Activated CD4-positive, alpha-beta T cell treated with anti-CD3 and anti-CD28 coated beads, Interleukin-2, Interleukin-6, amounts not matched to agents 100 ng/mL and 50 ng/mL, durations not matched to agents 16 hours and 8 hours (primary cell): ENCODE results near the gene COLGALT1.

ENCODE experiments used
- DNase-seq: peaks from one replicate; pipeline ENCODE4 v3.0.0-alpha.2; 2020

Gene COLGALT1

GRCh38 chr19:17602217-17602616 lies 46.8 kb downstream of the COLGALT1 start:
- no peak for DNase-seq

GRCh38 chr19:17602872-17603510 lies 47.5 kb downstream of the COLGALT1 start:
- no peak for DNase-seq

- DNase-seq, result no peak
These were observed 49.0 kb downstream of the COLGALT1 start for GRCh38 chr19:17604372-17605025.

GRCh38 chr19:17605117-17605516 lies 49.7 kb downstream of the COLGALT1 start:
- no peak for DNase-seq

GRCh38 chr19:17605761-17606589 lies 50.5 kb downstream of the COLGALT1 start:
- DNase-seq, result peak; percentile 82

GRCh38 chr19:17606590-17607185 lies 51.2 kb downstream of the COLGALT1 start:
- DNase-seq, result no peak

- no peak for DNase-seq
These were observed 52.5 kb downstream of the COLGALT1 start for GRCh38 chr19:17607936-17608335.

GRCh38 chr19:17610384-17610783 lies 54.9 kb downstream of the COLGALT1 start:
- DNase-seq, result peak; percentile 29

- no peak for DNase-seq
These were observed 56.2 kb downstream of the COLGALT1 start for GRCh38 chr19:17611462-17612244.

GRCh38 chr19:17614476-17614875 lies 59.0 kb downstream of the COLGALT1 start:
- no peak for DNase-seq

GRCh38 chr19:17615889-17616685 lies 60.6 kb downstream of the COLGALT1 start:
- DNase-seq, result no peak

- DNase-seq, result no peak
These were observed 61.2 kb downstream of the COLGALT1 start for GRCh38 chr19:17616686-17616960.

GRCh38 chr19:17616961-17617806 lies 61.7 kb downstream of the COLGALT1 start:
- no peak for DNase-seq

- no peak for DNase-seq
These were observed 62.4 kb downstream of the COLGALT1 start for GRCh38 chr19:17617807-17618192.

GRCh38 chr19:17618281-17618903 lies 62.9 kb downstream of the COLGALT1 start:
- DNase-seq, result no peak

GRCh38 chr19:17618936-17619335 lies 63.5 kb downstream of the COLGALT1 start:
- DNase-seq, result no peak

- no peak for DNase-seq
These were observed 65.2 kb downstream of the COLGALT1 start for GRCh38 chr19:17620696-17621095.

GRCh38 chr19:17623224-17623935 lies 67.9 kb downstream of the COLGALT1 start:
- no peak for DNase-seq

GRCh38 chr19:17624314-17624991 lies 69.0 kb downstream of the COLGALT1 start:
- no peak for DNase-seq
